NCI-H446 (cell line): ENCODE results near the gene PDLIM7.
"Not testable (repeated sequence)": the region's sequence is repeated elsewhere in the genome, so short reads cannot be mapped to it uniquely, and the experiment has no call there.

Experiments used
- DNase-seq, 2 experiments: peaks; one replicate each; lab custom pipeline; 2025; lab: John Stamatoyannopoulos, UW

The PDLIM7 gene

GRCh38 chr5:177491983-177492746 is 5.2 kb downstream of the PDLIM7 start:
- DNase-seq = no peak

GRCh38 chr5:177491429-177491945 is 5.9 kb downstream of the PDLIM7 start:
- no peak for DNase-seq

DNA sequence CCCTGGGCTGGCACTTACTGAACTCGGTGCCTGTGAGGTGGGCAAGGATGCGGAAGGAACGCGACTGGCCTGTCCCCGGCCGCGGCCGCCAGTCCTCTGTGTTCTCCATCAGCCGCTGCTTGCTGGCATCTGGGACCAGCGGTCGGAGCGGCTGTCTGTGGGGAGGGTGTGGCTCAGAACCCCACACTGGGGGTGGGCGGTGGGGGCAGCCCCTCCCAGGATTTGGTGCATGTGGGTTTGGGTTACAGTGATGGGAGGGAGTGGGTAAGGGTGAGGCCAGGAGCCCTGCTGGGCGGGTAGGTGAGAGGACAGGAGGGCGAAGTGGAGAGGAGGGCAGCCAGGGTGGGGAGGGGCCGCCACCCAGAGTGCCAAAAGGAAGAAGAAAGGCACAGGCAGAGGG is 6.4 kb downstream of the PDLIM7 start:
- no peak for DNase-seq

DNA sequence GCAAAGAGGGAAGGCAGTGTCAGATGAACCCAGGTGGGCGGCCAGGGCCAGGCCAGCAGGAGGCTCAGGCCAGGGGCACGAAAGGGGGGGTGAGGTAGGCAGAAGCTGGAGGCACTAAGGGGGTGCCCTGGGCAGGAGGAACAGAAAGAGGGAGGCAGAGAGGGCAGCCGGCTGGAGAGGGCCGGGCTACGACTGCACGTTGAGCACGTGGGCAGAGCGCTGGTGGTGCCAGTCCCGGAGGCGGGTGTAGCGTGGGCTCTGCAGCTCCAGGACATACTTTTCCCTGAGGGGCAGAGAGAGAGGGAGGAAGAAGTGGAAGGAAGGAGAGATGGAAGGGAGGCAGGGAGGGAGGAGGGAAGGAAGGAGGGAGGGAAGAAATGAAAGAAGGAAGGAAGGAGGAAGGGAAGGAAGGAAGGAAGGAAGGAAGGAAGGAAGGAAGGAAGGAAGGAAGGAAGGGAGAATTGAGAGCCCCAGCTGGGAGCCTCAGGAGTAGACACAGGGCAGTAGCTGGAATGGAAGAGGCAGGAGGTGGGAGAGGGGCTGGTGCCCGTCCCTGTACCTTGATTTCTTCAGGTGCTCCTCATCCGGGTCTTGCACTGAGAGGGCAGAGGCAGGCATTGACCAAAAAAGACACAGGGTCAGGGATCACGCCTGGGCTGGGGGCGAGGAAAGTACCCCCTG is 7.0 kb downstream of the PDLIM7 start:
- DNase-seq = no peak

DNA sequence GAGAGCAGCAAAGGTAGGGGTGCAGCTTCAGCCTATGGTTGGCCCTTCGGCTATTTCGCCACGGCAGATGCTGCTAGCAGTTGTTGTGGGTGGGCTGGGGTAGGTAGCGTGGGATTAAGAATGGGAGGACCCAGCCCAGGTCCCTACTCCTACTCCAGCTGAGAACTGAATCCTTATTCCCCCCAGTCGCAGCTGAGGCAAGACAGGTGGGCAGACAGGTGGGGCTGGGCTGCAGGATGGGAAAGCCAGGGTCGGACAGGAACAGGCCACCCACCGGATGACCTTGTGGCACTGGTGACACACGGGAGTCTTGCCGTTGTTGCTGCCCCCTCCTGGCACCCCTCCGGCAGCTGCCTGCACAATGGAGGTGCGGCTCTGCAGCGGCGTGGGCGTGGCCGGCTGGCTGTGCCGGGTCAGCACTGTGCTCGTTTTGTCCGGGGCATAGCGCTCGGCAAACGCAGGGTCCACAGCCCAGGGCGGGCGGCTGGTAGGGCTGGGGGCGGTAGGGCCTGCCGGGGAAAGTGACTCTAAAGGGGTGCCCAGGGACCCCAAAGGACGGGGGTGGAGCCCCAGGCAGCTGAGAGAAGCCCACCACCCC is 8.2 kb downstream of the PDLIM7 start:
- DNase-seq = no peak

DNA sequence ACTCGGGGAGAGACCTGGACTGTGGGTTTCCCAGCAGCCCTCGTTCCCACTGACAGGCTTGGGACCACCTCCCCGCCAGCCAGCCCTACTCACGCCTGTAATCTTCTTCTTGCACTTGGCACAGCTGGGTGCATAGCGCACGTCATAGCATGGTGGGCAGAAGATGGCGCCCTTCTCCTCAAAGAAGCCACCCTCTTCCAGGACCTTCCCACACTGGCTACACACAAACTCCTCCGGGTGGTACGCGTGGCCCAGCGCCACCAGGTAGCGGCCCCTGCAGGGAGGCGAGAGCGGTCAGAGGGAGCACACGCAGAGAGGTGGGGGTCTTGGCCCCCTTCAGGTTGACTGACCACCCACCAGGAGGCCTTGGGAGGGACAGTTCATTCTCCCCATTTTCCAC is 9.4 kb downstream of the PDLIM7 start:
- no peak for DNase-seq

DNA sequence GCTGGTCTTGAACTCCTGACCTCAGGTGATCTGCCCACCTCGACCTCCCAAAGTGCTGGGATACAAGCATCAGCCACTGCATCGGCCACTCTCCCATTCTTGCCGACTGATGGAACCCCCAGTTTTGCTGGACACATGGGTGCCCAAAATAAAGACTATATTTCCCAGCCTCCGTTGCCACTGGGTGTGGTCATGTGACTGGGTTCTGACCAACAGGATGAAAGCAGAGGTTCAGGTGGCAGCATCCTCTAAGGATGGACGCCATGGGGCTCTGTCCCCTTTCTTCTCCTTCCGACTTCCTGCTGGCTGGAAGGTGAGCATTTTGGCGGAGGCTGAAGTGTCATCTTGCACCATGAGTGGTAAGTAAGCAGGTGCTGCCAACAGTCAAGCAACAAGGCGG is 10.3 kb downstream of the PDLIM7 start:
- no peak for DNase-seq

GRCh38 chr5:177486256-177486655 is 11.1 kb downstream of the PDLIM7 start:
- no peak for DNase-seq

DNA sequence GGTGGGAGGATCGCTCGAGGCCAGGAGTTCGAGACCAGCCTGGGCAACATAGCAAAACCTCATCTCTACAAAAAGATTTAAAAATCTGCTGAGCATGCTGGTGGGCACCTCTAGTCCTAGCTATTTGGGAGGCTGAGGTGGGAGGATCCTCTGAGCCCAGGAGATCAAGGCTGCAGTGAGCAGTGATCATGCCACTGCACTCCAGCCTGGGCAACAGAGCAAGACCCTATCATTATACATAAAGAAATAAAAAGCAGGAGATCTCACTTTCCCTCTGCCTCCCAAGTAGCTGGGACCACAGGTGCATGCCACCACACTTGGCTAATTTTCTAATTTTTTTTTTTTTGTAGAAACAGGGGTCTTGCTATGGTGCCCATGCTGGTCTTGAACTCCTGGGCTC is 11.7 kb downstream of the PDLIM7 start:
- DNase-seq = not testable (repeated sequence)

GRCh38 chr5:177484902-177485549 is 12.4 kb downstream of the PDLIM7 start:
- no peak for DNase-seq

- DNase-seq = no peak
Observed at GRCh38 chr5:177483994-177484901, 13.2 kb downstream of the PDLIM7 start.

DNA sequence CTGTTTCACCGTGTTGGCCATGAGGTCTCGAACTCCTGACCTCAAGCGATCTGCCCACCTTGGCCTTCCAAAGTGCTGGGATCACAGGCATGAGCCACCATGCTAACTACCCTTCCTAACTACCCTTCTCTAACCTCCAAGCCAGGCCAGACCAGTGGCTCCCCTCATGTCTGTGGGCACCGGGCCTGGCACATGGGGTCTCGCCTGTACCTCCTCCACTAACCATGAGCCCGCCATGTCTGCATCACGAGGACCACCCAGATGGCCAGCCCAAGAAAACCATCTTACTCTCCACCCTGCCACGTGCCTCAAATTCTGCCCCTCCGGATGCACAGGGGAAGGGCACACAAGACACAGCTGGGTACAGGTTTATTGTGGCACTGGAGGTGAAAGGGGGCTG is 14.4 kb downstream of the PDLIM7 start:
- no peak for DNase-seq

GRCh38 chr5:177482359-177482795 is 15.0 kb downstream of the PDLIM7 start:
- DNase-seq = no peak

GRCh38 chr5:177479774-177480173 is 17.6 kb downstream of the PDLIM7 start:
- DNase-seq = no peak

DNA sequence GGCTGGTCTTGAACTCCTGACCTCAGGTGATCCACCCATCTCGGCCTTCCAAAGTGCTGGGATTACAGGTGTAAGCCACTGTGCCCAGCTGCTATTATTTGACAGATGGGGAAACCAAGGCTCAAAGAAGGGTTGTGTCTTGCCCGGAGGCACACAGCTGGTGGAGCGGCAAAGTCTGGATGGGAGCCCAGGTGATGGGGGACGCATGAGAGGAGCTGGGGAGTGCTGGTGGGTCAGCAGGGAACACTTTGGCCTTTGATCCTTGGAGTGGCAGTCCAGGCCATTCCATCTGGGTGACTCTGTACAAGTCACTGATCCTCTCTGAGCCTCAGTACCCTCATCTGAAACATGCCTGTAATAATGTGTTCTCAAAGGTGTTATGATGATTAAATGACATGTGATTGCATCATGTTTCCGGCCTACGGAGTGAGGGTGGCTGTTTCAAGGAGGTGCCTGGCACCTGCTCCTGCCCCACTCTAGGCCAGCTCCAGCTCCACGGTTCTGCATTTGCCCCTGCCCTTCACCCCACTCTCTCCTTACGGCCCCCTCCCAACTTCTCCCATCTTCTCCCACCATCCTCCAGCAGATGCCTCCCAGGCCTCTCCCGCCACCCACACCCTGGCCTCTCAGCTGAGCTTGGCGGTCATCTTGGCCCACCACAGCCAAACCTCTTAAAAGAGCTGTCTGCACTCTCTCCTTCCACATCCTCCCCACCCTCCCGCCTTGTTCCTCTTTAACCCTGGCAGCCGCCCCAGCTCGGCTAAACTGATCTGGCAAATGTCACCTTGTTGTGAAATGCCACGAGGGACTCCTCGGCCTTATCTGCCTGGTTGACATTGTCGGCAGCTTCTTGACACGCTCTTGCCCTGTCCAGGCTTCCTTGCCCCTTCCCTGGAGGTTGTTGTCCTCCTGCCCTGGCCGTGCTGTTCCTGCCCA is 18.4 kb downstream of the PDLIM7 start:
- DNase-seq = no peak

DNA sequence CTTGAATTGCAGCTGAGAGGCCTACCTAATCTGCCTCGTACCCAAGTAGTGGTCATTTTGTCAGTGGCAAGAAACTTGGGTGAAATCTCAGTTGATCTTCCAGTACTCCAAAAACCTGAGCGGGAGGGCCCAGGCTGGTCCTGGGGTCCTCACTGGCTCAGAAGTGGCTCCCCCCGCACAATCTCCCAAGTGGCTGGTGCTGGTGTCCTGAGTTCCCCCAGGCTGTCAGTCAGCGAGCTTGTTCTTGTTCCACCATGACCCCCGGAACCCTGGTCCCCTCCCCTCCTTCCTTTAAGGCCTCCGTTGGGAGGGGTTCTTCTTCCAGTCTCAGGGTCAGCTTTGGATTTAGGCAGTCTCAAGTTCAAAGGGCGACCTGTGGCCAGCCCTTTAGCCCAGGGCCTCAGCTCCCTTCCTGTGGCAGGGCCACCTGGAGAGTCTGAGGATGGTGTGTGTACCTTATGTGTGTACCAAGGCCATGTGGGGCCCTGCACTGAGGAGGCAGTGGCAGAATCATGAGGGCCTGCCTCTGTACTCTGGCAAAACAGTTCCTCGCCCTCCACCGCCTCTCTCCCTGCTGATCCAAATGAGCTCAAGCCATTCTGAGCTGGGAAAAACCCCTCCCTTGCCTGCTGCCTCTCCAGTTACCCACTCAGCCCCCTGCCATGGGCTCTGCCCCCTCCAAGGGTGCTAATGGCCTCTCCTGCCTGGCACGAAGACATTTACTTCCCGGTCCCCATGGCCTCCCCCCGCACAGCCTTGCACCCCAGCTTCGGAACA is 19.5 kb downstream of the PDLIM7 start:
- DNase-seq = no peak

GRCh38 chr5:177476531-177477233 is 20.7 kb downstream of the PDLIM7 start:
- DNase-seq = no peak

DNA sequence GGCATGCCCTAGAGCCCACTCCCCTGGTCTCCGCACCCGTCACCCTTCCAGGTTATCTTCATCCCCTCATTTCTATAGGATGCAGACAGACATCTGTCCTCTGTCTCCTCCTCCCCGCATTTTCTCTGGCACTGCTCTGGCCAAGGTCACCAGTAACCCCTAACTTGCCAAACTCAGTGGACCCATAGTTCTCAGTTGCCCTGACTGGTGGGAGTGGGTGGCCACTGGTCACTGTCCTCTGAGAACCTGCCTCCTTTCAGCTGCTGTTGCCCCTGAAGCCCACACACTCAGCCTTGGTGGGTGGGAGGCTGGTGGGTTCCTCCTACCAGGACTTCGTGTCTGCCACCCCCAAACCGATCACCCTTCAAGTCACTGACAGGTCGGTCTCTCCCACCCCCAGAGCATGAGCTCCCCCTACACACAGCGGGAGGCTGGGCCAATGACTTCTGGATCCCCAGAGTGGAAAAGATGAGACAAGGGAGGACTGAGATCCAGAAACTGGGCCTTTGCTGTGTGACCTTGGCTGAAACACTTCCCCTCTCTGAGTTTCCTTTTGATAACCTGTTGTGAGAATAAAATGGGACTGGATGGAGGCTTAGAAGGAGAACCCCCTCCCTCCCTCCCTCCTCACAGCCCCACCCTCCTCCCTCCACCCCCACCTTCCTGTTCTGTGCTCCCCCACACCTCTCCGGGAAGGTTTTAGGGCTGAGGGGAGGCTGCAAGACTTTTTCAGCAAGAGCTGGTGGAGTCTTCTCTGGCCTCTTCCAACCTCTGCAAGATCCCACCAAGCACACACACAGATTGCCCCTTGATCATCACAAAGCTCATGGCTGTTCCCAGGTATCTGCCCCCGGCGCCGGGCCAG is 21.6 kb downstream of the PDLIM7 start:
- no peak for DNase-seq
